ENCODE measurements around the gene AURKA.

Gene AURKA

GRCh38 chr20:56347628-56348304, 44.2 kb downstream of the AURKA start:
- H3K27me3 ChIP-seq (replicated peaks; ENCODE audit: insufficient read depth, low read length) = no peaks in the 10 kb centered on the region
- H3K9ac ChIP-seq (ENCODE audit: low read length) = no peak overlapping the region
- no peak overlapping the region for H3K27ac ChIP-seq (ENCODE audit: low read length)
- H3K9me3 ChIP-seq (replicated peaks; ENCODE audit: insufficient read depth, low read length) = no peaks in the 10 kb centered on the region
- no peaks in the 10 kb centered on the region for H3K4me1 ChIP-seq (ENCODE audit: low read length)
- H4K20me1 ChIP-seq (ENCODE audit: insufficient read depth, low read length) = 0 out of 2 replicates have a peak, but pooled peaks cover under 1% of the 10 kb centered on the region
- H3F3A ChIP-seq (ENCODE audit: insufficient read depth, low read length) = no peaks in the 10 kb centered on the region
- DNase-seq = no peak
- no peak overlapping the region for H2AFZ ChIP-seq (ENCODE audit: low read length)
- H3K4me3 ChIP-seq (ENCODE audit: low read length) = no peak overlapping the region
- no peaks in the 10 kb centered on the region for H3K36me3 ChIP-seq (replicated peaks; ENCODE audit: insufficient read depth, low read length)
- no peak overlapping the region for H3K4me2 ChIP-seq (ENCODE audit: low read depth, low read length)
- no peaks in the 10 kb centered on the region for H3K79me2 ChIP-seq (ENCODE audit: low read length)
- TF ChIP-seq EZH2phosphoT487 (IDR thresholded peaks at IDR 0.05; ENCODE audit: low read length) = no peak
- no peak for TF ChIP-seq EZH2 (optimal IDR thresholded peaks at IDR 0.05; ENCODE audit: low read depth, low read length)
- TF ChIP-seq CTCF (IDR thresholded peaks at IDR 0.05; ENCODE audit: low read length) = no peak
- H3K9me2 ChIP-seq (replicated peaks; ENCODE audit: insufficient read depth, low read length) = no peaks in the 10 kb centered on the region

GRCh38 chr20:56345911-56346310, 46.1 kb downstream of the AURKA start:
- no peak overlapping the region for H3K4me2 ChIP-seq (ENCODE audit: low read depth, low read length)
- no peak for DNase-seq
- H3K27me3 ChIP-seq (replicated peaks; ENCODE audit: insufficient read depth, low read length) = no peaks in the 10 kb centered on the region
- no peaks in the 10 kb centered on the region for H3K79me2 ChIP-seq (ENCODE audit: low read length)
- H3K27ac ChIP-seq (ENCODE audit: low read length) = no peak overlapping the region
- H2AFZ ChIP-seq (ENCODE audit: low read length) = no peak overlapping the region
- no peaks in the 10 kb centered on the region for H3K9me2 ChIP-seq (replicated peaks; ENCODE audit: insufficient read depth, low read length)
- no peak overlapping the region for H3K4me3 ChIP-seq (ENCODE audit: low read length)
- no peaks in the 10 kb centered on the region for H3F3A ChIP-seq (ENCODE audit: insufficient read depth, low read length)
- H3K36me3 ChIP-seq (replicated peaks; ENCODE audit: insufficient read depth, low read length) = no peaks in the 10 kb centered on the region
- 0 out of 2 replicates have a peak, but pooled peaks cover 2% of the 10 kb centered on the region for H4K20me1 ChIP-seq (ENCODE audit: insufficient read depth, low read length)
- no peak for TF ChIP-seq EZH2 (optimal IDR thresholded peaks at IDR 0.05; ENCODE audit: low read depth, low read length)
- TF ChIP-seq CTCF (IDR thresholded peaks at IDR 0.05; ENCODE audit: low read length) = no peak
- no peak for TF ChIP-seq EZH2phosphoT487 (IDR thresholded peaks at IDR 0.05; ENCODE audit: low read length)
- no peaks in the 10 kb centered on the region for H3K9me3 ChIP-seq (replicated peaks; ENCODE audit: insufficient read depth, low read length)
- H3K4me1 ChIP-seq (ENCODE audit: low read length) = no peaks in the 10 kb centered on the region
- H3K9ac ChIP-seq (ENCODE audit: low read length) = no peak overlapping the region

GRCh38 chr20:56343861-56344381, 48.1 kb downstream of the AURKA start:
- no peaks in the 10 kb centered on the region for H3K9me2 ChIP-seq (replicated peaks; ENCODE audit: insufficient read depth, low read length)
- H3K4me1 ChIP-seq (ENCODE audit: low read length) = no peaks in the 10 kb centered on the region
- H3K27me3 ChIP-seq (replicated peaks; ENCODE audit: insufficient read depth, low read length) = no peaks in the 10 kb centered on the region
- H3K4me2 ChIP-seq (ENCODE audit: low read depth, low read length) = peak overlapping the region; percentile 65
- no peak overlapping the region for H3K27ac ChIP-seq (ENCODE audit: low read length)
- DNase-seq = peak; percentile 59
- no peaks in the 10 kb centered on the region for H3K9me3 ChIP-seq (replicated peaks; ENCODE audit: insufficient read depth, low read length)
- no peaks in the 10 kb centered on the region for H3K79me2 ChIP-seq (ENCODE audit: low read length)
- TF ChIP-seq CTCF (IDR thresholded peaks at IDR 0.05; ENCODE audit: low read length) (peak; percentile 63), EZH2phosphoT487 (IDR thresholded peaks at IDR 0.05; ENCODE audit: low read length) (no peak), EZH2 (optimal IDR thresholded peaks at IDR 0.05; ENCODE audit: low read depth, low read length) (no peak)
- H3K9ac ChIP-seq (ENCODE audit: low read length) = no peak overlapping the region
- H3K4me3 ChIP-seq (ENCODE audit: low read length) = peak overlapping the region; percentile 11; the same call in 1 of the 2 replicates
- peak overlapping the region; percentile 50; the same call in 1 of the 2 replicates for H2AFZ ChIP-seq (ENCODE audit: low read length)
- H4K20me1 ChIP-seq (ENCODE audit: insufficient read depth, low read length) = 0 out of 2 replicates have a peak, but pooled peaks cover 2% of the 10 kb centered on the region
- H3F3A ChIP-seq (ENCODE audit: insufficient read depth, low read length) = no peaks in the 10 kb centered on the region
- no peaks in the 10 kb centered on the region for H3K36me3 ChIP-seq (replicated peaks; ENCODE audit: insufficient read depth, low read length)

Data from MM.1S (cell line).